Stimulated activated CD4-positive, alpha-beta T cell treated with anti-CD3 and anti-CD28 coated beads, Interleukin-15, amount 100 ng/mL, for 1 hour (primary cell): ENCODE data around the gene ADIPOQ.
"Not testable (repeated sequence)": the region's sequence is repeated elsewhere in the genome, so short reads cannot be mapped to it uniquely, and the experiment has no call there.

ENCODE experiments used
- DNase-seq, 2 donors: peaks; one replicate each; pipeline ENCODE4 v3.0.0-alpha.2; 2020; ENCODE audit warnings: low read depth in 1 of 2, low spot score in 1 of 2

ADIPOQ gene

GRCh38 chr3:186826410-186826975 is 16.0 kb upstream of the ADIPOQ start:
- DNase-seq: no peak

DNA sequence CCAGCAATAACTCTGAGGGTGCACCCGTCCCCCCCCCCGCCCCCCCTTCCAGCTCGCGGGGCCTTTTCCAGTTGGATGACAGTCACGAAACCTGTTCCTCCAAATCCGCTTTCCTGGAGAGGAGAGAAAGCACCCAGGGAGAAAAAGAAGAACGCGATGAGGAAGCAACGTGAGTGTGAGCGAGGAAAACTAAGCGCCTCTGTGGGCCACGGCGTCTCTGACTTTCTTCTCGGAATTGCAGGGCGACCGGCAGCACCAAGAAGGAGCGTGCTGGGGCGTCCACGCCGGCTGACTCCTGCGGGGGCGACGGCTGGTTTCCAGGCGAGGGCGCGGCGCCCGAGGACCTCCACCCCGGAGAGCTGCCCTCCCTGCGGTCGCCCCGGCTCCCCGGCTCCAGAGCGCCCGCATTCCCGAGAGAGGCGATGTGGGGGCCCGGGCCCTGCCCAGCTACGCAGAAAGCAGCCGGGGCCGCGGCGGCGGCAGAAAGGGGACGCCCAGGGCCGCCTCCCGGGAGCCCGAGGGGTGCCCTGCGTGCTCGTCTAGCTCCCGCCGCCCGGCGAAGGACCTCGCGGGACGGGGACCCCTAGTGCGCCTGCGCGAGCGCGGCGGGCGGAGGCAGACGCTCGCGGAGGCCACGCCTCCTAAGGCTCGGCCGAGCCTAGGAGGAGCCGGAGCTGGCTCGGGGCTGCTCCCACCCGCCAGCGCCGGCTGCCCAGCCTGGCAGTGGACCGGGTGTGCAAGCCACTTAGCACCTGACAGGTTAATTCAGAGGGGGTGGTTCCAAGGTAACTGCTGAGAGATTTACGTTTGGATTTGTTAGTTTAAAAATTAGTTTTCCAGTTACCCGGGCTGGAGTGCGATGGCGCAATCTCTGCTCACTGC is 15.3 kb upstream of the ADIPOQ start:
- peak; percentile 72 to 82 for DNase-seq

GRCh38 chr3:186828340-186828739 is 14.2 kb upstream of the ADIPOQ start:
- DNase-seq: no peak

DNA sequence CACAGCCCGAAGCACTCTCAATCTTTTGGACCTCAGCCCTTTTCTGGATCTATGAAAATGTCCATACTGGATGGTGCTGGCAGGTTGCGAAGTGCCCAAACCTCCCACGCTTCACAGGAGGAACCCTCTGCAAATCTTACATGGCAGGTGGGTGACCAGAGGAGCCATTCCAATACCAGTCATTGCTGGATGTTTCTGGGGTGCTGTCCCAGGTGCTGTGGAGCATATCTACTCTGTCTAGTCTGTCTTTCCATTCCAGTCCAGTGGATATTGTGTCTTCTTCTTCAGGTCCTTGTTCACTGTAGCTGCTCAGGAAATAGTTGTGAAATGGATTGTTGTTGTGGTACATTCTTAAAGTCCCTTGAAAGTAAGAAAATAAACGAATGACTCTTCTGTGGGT is 10.7 kb upstream of the ADIPOQ start:
- DNase-seq: no peak

DNA sequence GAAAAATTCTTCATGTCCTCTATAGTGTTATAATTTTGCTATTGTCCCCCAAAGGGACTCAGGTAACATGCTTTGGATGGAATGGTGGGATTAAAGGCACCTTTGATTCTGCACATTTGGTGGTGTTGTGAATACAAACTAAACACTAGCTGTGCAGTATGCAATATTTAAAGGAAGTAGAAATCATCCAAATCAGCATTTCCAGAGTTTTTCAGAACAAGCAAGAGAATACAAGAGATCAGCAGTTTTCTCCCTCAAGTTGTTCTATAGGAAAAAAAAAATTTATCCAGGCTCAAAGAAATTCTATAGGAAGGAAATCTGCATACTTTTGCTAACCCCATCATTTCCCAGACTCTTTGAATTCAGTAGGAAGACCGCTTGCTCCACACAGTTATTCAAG is 10.2 kb upstream of the ADIPOQ start:
- no peak for DNase-seq

GRCh38 chr3:186839874-186840641 is 2.5 kb upstream of the ADIPOQ start:
- DNase-seq: no peak

GRCh38 chr3:186841620-186842019 is 890 bp upstream of the ADIPOQ start:
- DNase-seq: no peak

GRCh38 chr3:186843039-186843432 is 526 bp downstream of the ADIPOQ start:
- DNase-seq: no peak

DNA sequence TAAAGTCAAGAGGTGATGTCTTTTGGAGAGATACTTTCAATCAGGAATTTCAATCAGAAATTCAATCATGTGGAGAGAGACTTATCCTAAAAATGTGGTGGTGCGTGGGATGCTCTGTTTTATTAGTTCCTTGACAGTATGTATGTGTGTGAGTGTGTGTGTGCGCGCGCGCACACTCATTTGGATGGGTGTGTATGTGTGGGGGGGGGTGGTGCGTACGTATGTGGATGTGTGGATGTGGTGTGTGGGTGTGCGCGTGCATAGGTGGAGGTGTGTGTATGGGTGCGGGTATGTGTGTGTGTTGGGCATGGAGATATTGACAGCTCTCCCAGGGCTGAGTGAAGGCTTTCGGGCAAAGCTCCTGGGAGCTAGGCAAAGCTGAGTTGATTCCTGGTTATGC is 2.4 kb downstream of the ADIPOQ start:
- no peak for DNase-seq

DNA sequence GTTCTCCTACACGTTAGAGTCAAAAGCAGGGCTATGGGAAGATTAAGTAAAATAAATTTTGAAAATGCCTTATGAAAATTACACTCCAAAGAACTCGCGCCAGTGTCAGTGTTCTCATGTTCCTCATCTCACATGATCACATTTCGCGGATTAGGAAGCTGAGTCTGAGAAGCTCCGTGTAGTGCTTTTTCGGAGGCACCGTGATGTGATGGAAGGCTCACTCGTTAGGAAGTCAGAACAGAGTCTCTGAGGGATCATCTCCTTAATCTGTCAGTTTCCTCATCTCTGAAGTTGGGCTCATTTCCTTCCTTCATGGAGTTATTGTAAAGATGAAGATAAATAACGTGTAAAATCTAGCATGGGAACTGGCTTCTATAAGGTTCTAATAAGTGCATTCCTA is 3.2 kb downstream of the ADIPOQ start:
- DNase-seq: no peak

DNA sequence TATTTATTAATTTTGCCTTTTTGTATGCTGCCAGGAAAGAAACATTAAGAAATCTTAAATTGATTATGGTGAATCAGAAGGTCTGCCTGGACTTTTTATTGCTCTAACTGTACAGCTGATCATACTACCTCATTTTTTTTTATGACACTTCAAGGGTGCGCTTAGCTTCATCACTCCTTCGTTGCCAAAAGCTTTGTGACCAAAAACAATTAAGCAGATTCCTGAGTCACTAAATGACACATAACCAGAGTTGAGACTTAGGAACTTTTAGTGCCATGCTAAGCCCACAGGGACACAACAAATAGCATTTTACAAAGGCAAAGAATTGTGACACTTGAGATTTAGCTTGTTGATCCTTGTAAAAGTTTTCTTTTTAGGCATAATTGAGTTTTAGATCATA is 4.9 kb downstream of the ADIPOQ start:
- no peak for DNase-seq

GRCh38 chr3:186849374-186849975 is 7.0 kb downstream of the ADIPOQ start:
- DNase-seq: no peak

GRCh38 chr3:186851835-186852234 is 9.3 kb downstream of the ADIPOQ start:
- DNase-seq: not testable (repeated sequence)

DNA sequence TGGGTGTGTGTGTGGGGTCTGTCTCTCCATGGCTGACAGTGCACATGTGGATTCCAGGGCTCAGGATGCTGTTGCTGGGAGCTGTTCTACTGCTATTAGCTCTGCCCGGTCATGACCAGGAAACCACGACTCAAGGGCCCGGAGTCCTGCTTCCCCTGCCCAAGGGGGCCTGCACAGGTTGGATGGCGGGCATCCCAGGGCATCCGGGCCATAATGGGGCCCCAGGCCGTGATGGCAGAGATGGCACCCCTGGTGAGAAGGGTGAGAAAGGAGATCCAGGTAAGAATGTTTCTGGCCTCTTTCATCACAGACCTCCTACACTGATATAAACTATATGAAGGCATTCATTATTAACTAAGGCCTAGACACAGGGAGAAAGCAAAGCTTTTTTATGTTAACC is 10.5 kb downstream of the ADIPOQ start:
- no peak for DNase-seq

DNA sequence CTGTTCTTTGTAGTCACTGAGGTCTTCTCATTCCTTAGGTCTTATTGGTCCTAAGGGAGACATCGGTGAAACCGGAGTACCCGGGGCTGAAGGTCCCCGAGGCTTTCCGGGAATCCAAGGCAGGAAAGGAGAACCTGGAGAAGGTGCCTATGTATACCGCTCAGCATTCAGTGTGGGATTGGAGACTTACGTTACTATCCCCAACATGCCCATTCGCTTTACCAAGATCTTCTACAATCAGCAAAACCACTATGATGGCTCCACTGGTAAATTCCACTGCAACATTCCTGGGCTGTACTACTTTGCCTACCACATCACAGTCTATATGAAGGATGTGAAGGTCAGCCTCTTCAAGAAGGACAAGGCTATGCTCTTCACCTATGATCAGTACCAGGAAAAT is 11.6 kb downstream of the ADIPOQ start:
- no peak for DNase-seq

DNA sequence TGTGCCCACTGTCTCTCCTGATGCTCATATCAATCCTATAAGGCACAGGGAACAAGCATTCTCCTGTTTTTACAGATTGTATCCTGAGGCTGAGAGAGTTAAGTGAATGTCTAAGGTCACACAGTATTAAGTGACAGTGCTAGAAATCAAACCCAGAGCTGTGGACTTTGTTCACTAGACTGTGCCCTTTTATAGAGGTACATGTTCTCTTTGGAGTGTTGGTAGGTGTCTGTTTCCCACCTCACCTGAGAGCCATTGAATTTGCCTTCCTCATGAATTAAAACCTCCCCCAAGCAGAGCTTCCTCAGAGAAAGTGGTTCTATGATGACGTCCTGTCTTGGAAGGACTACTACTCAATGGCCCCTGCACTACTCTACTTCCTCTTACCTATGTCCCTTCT is 12.4 kb downstream of the ADIPOQ start:
- DNase-seq: no peak

- no peak for DNase-seq
Measured at GRCh38 chr3:186857743-186858142, 15.2 kb downstream of the ADIPOQ start.

DNA sequence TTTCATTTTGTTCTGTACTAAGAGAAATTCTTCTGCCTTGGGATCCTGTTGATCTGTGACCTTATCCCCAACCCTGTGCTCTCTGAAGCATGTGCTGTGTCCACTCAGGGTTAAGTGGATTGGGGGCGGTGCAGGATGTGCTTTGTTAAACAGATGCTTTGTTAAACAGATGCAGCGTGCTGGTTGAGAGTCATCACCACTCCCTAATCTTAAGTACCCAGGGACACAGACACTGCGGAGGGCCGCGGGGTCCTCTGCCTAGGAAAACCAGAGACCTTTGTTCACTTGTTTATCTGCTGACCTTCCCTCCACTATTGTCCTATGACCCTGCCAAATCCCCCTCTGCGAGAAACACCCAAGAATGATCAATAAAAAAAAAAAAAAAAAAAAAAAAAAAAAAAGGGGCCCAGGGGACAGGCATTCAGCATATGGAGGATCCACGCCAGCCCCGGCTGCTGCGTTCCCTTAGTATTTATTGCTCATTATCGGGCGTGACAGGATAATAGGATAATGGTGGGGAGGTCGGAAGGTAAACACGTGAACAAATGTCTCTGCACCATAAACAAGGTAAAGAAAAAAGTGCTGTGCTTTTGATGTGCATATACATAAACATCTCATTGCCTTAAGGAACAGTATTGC is 22.8 kb downstream of the ADIPOQ start:
- DNase-seq: not testable (repeated sequence)

- not testable (repeated sequence) for DNase-seq
Measured at GRCh38 chr3:186866095-186866494, 23.6 kb downstream of the ADIPOQ start.

DNA sequence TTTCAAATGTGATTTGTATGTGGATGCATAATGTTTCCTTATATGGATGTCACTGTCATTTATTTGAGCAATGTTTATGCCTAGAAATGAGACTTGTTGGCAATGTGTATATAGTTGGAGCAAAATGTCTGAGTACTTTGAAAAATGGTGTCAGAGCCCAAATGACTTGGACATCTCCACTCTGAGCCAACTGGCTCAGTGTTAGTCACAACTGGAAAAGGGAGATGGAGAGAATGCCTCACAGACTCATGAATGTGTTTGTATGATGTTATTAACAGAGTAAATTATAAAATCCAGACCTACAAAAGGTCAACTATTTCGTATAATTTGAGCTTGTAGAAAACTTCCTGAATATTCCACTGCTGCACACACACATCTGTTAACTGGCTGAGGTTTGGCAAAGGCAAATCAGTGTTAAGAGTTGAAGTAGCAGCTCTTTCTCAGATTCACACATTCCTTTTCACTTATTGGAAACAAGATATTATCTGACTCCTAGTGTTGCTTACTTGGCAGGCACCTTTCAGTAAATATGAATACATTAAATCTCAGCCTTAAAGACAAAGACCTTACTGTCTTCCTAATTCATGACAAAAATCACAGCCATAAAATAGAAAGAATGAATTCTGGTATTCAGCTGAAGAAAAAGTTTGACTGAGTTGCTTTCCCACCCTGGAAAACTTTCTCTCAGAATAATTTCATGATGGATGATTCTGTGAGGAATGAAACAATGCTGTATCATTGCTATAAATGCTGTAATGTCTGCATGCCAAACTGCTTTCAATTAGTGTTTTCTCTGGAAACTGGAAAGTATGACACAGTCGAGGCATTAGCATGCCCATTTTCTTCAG is 27.0 kb downstream of the ADIPOQ start:
- DNase-seq: no peak
